ENCODE measurements around the gene LRRK1.

Gene LRRK1

DNA sequence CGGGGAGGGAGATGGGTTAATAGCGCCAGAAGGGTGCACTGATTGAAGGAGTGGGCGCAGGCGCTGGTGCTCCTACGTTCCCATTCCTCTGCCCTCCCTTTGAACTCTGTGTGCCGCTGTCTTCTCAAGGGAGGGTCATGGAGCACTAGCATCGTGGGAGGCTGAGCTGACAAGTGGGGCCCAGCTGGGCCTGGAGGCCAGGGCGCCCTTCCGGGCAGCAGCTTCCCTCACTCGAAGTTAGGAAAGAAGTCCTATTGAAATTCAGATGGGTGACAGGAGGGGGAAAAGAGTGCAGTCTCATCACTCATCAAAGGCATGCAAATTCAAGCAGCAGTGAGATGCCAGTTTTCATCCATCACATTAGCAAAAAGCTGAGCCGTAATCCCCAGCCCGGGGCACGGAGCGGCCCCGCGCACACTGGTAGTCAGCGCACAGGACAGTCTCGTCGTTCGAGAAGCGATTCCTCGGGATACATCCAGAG lies 128.2 kb downstream of the LRRK1 start:
- DNase-seq, result no peak

DNA sequence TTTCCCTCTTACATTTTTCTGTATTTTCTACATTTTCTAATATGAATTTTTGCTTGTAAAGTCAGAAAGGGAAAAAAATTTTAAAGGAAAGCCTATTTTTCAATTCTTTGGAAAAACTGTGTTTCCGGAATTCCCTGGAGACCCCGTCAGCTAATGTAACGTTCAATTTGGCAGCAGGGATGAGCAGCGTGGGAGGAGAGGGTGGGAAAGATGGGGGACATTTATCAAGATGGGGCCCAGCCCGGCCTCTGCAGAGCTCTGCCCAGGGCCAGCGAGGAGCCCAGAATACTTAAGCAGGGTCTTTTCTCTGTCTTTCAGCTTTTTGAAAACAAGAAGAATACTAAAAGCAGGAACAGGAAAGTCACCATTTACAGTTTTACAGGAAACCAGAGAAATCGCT lies 129.0 kb downstream of the LRRK1 start:
- DNase-seq, result no peak

DNA sequence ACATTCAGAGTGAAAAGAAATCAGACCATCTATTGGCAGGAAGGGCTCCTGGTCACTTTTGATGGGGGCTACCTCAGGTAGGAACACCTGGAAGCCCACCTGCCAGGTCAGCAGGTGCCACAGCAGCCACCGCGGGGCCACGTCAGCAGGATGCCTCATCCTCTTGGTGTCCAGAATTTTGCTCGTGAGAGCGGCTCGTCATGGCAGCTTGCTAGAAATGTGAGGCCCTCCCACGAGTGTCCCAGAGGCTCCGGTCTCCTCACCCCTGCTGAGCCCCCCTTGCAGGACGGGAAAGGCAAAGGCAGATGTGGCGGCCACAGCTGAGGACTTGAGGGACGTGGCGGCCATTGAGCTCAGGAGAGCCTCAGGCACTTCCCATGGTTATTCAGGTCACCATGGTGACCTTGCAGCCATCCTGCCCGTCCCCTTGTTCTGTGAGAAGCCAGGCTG lies 129.4 kb downstream of the LRRK1 start:
- DNase-seq, result no peak

DNA sequence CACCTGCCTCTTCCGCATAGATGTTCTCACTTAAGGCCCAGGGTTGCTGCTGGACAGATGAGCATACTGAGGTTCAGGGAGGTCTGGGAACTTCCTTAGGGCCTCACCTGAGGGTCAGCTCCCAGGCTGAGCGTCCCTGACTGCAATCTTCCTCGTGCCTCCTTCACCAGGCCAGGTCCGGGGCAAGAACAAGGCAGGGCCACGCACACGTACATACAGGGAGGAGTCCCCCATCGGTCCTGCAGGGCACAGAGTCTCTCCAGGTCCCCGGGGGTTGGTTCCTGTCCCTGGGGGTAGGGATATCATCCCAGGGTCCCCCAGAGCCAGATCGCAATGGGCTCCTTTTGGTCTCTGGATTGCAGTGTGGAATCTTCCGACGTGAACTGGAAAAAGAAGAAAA lies 130.1 kb downstream of the LRRK1 start:
- no peak for DNase-seq

DNA sequence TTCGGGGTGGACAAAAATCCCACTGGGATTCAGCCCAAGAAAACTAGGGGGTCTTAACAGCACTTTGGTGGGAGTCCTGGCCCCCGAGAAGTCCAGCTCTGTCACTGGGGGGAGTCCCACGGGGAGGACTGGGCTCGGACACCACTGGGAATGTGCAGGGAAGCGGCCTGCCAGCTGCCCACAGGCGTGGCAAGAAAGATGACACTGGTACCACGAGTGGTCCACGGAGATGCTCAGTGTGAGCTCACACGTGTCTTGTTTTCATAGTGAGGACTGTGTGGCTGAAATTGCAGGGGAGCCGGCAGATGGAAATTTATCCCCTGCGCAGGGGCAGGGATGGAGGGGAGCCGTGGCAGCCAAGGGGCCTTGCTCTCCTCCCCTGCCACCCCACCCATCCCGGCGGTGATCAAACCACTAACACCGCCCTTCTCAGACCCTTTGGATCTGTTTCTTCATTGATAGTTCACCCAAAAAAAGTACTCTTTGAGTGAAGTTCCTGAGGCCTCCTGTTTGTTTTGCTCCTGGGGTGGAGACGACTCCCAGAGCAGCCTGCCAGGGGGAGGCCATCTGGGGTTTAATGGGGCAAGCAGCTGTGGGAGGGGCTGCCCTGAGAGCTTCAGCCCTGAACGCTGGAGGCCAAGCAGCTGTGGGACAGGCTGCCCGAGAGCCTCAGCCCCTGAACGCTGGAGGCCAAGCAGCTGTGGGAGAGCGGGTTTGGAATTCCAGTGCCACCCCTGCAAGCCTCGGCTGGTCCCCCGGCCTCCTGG lies 130.9 kb downstream of the LRRK1 start:
- DNase-seq, result no peak

DNA sequence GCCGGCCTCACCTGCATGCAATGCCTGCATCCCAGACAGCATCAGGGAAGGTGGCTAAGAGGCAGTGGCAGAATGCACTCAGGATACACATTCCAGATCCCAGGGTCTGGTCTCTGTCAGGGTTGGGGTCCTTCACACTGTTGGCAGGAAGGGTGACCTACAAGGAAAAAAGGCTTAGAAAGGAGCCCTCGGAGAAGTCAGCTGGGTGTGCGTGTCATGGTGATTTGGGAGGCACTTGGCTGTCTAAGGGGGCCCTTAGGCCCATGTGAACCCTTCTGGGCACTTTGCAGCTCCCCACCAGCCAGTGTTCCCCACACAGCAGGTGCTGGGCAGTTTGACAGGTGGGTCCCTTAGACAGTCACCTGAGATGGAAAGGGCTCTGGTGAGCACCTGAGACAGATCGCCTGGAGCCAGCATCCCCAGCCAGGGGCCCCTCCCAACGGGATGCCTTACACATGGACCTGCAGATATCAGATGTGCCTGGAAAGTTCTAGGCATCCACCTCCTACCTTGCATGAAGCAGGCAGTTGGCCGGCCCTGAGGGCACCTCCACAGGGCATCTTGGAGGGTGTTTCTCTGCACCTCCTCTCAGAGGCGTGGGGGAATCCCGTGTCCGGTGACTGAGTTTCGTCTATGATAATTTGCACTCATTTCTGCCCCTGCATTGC lies 131.6 kb downstream of the LRRK1 start:
- DNase-seq, result no peak

DNA sequence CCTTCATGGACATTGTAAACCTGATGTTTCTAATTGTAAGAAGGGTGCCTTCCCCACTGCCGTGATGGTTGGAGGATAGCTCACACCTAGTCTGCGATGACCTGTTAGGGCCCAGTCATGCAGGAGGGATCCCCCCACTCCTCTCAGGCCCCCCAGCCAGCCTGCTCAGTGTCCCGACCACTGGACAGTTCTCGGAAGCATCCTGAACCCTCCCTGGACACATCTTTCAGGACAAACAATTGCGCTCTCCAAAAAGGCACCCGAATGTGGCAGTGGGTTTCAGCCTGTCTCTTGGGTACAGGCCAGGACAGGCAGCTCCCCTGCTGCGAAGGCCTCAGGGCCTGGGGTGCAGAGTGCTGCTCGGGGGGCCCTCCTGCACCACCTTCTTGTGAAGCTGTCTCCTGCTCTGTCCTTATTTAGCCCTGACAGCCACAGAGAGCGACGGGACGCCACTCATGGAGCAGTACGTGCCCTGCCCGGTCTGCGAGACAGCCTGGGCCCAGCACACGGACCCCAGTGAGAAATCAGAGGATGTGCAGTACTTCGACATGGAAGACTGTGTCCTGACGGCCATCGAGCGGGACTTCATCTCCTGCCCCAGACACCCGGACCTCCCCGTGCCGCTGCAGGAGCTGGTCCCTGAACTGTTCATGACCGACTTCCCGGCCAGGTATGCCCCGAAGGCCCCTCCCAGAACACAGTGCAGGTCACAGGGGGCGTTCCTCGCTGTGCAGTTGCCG lies 132.3 kb downstream of the LRRK1 start:
- no peak for DNase-seq

DNA sequence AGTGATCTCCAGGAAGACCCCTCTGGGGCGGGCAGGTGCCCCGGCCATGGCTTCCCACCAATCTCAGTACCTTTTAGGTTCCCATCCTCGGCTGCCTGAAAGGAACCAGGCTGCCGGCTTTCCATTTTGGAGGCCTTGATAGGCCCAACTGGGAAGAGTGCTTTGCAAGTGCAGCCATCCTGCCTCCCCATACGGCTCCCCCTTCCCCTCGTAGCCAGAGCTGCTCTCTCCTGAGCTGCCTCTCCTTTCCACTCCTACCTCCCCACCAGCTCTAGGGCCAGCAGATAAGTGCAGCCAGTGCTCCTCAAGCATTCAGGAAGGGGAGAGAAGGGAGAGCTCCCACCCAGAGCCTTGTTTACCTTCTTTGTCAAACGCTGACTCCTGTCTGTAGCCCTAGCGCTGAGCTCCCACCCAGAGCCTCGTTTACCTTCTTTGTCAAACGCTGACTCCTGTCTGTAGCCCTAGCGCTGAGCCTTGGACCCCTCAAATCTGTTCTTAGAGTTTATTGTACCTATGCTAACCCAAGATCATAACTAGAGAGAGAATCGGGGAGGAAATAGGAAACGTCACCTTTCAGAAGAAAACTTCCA lies 133.0 kb downstream of the LRRK1 start:
- no peak for DNase-seq

DNA sequence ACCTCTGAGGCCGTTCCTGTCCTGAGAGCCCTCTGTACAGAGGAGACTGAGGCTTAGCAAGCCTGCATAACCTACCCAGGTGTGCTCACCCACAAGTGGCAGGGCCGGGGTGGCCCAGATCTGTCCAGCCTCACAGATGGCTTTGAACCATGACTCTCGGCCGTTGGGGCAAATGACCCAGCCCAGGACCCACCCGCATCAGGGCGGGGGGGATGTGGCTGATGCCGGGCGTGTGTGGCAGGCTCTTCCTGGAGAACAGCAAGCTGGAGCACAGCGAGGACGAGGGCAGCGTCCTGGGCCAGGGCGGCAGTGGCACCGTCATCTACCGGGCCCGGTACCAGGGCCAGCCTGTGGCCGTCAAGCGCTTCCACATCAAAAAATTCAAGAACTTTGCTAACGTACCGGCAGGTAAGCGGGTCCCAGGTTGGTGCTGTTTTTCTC lies 133.5 kb downstream of the LRRK1 start:
- no peak for DNase-seq

DNA sequence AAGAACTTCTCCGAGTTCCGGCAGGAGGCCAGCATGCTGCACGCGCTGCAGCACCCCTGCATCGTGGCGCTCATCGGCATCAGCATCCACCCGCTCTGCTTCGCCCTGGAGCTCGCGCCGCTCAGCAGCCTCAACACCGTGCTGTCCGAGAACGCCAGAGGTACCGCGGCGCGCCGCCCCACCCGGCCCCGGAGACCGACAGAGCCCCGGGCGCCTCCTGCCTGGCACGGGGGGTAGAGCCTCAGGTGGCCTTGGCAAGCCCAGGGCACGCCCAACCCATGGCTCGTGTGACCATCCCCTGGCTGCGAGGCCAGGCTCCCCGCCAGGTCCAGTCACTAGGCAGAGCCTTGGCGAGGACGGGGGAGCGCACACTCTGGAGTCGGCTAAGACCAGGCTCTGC lies 134.1 kb downstream of the LRRK1 start:
- DNase-seq, result no peak

DNA sequence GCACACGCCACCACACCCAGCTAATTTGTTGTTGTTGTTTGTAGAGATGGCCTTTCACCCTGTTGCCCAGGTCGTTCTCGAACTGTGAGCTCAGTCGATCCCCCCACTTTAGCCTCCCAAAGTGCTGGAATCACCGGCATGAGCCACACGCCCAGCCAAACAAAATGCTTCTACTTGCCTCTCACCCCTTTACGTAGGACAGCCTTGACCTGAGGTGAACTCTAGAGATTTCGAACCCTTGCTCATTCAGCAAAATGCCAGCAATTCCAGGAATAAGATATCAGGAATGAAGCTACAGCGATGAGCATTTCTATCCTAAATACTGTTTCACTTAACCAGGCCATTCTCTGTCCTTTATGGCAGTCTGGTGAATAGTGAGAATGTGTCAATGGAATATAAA lies 135.0 kb downstream of the LRRK1 start:
- no peak for DNase-seq

DNA sequence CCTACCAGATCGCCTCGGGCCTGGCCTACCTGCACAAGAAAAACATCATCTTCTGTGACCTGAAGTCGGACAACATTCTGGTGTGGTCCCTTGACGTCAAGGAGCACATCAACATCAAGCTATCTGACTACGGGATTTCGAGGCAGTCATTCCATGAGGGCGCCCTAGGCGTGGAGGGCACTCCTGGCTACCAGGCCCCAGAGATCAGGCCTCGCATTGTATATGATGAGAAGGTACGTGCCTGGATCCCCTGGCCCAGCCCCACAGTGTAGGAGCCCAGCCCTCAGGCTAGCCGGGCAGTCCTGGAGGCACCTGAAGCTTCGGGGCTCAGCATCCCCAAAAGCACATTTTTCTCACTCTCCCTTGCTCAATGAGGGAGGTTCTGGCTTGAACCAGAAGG lies 135.8 kb downstream of the LRRK1 start:
- no peak for DNase-seq

DNA sequence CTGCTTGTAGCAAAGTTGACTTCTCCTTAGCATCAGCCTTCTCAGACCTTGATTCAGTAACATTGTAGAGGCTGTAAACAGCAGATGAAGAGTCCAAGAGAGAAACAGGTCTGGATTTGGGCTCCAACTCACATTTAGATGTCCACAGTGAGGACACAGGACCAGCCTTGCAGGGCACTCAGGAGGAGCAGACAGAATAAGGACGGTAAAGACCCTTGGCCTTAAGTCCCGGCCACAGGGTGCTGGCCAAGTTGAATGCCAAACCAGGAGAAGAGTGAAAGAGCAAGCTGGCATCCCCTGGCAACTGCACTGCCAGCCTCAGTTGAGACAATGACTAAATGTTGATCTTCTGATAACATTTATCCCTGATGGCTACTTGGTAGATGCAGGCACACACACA lies 136.3 kb downstream of the LRRK1 start:
- DNase-seq, result no peak

DNA sequence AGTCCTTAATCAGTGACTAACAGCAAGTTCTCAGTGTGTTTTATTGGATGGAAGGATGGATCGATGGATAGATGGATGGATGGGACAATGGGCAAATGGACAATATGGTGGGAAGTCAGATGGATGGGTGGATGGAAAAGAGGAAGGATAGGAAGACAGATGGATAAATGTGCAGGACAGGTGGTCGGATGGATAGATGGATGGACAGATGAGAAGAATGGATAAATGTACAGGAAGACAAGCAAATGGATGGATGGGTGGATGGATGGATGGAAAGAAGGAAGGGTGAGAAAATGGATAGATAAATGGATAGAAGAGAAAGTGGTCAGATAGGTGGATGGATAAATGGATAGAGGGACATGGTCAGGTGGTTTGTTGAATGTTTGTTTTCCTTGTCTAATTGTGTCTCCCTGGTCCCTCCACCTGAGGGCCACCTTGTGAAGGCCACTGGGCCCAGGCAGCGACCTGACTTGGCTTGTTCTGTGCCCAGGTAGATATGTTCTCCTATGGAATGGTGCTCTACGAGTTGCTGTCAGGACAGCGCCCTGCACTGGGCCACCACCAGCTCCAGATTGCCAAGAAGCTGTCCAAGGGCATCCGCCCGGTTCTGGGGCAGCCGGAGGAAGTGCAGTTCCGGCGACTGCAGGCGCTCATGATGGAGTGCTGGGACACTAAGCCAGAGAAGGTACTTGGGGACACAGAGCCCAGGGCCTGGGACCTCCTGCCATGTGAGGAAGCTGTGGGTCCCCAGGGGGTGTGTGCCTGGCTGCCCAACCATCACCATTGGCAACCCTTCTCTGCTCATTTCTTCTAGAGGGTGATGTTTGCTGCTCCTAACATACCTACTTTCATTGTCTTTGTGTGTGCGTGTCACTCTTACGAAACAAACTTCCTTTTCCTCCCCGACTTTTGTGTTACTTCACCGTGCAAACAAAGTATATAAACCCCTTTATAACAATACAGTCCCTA lies 137.5 kb downstream of the LRRK1 start:
- DNase-seq, result no peak

DNA sequence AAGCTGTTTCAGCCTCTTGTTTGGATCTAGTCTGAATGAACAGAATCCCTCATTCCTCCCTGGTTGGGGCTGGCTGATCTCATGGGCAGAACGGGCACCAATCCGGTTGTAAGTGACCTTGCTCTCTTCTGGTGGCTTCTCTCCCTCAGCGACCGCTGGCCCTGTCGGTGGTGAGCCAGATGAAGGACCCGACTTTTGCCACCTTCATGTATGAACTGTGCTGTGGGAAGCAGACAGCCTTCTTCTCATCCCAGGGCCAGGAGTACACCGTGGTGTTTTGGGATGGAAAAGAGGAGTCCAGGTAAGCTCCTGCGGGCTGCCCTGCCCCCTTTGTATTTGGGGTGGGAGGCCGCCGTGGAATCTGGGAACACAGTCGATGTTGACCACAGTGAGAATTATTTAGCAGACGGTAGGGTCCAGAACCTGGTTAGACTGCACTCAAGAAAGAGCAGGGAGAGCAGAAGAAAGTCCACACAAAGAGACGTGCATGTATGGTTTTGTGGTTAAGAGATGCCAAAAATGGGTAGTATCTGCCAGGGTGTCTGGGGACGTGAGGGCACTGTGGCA lies 138.8 kb downstream of the LRRK1 start:
- DNase-seq, result no peak

DNA sequence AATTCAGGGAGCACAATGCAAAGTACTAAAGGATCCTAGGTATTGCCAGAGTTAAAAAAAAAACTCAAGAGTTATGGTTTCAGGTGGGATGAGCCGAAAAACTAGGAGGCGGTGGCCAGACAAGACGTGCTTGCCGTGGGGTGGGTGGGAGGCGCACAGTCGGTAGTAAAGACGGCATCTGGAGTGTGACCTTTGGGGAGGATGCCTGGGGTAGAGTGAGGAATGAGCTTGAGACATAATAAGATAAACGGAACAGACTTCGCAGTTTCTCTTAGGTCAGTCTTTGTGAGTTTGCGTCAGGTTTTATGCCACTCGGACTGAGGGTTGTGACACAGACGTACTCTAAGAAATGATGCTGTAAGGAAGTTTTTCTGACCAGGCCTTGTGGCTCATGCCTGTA lies 139.6 kb downstream of the LRRK1 start:
- DNase-seq, result no peak

DNA sequence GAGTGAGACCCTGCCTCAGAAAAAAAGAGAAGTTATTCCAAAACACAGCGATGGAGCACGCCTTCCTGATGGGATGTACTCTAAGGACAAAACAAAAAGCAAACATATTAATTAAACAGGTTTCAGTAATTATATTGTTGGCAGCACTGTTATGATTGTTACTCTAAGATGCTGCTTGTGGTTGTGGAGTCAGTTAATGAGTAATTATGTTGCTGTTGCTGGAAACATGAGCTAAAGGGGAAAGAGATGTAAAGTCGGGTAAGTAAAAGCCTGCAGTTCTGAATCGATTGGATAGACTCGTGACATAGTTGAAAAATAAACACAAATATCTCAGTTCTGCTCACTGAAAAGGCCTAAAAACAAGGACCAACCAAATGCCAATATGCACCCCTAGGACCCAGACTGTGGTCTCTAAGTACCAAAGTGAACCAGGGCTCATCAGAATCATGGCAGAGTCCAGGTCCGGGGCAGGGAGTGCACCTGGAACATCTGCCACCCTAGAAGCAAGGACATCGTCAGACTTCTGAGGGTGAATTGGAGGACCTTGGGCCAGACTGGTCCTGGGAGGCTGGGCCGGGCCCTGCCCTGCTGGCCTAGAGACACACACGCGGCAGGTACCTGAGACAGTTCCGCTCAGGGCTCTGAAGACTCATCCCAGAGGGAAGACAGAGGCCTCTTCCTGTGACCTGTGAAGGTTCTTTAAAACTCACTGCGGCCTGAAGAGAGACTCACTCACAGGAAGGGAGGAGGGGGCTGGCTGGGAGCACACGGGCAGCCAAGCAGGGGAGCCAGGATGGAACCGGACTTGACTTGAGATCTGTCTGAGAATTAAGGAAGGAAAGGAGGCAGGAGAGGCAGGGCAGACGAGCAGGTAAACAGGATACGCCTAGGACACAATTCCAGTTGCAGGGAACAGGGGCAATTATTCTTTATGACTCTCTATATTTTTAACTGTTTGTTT lies 140.5 kb downstream of the LRRK1 start:
- DNase-seq, result no peak

DNA sequence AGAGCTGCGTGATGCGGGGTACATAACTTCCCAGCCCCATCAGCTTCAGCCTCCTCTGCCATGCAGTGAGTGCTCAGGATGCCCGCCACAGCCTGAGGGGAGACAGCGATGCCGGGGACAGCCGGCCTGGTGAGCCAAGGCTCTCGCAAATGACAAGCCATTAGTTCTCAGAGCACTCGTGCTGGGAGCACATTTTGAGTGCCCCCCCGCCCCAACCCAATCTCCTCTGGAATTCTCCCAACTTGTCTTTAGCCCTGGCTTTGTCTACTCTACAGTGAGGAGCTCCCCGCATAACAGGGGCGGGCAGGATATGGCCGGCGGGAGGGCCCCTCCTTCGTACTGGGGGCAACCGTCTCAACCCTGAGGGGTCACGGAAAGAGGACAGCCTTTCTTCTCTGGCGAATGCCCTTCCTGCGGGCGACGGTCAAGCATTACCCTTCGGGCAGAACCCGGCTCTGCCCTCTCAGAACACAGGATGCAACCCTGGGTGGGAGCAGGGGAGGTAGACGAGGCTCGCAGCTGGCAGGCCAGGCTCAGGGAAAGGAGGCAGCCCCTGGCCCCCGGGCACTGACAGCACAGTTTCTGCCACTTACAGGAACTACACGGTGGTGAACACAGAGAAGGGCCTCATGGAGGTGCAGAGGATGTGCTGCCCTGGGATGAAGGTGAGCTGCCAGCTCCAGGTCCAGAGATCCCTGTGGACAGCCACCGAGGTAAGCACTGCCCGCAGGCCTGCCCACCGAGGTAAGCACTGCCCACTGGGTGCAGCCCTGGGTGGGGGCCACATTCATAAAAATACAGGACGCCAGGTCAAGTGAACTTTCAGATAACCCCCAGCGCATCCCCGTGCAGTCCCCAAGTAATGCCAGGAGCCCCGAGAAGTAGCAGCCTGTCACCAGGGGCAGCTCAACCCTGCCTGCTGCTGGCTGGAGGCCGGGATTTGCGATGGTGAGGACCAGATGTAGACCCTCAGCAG lies 141.7 kb downstream of the LRRK1 start:
- no peak for DNase-seq

DNA sequence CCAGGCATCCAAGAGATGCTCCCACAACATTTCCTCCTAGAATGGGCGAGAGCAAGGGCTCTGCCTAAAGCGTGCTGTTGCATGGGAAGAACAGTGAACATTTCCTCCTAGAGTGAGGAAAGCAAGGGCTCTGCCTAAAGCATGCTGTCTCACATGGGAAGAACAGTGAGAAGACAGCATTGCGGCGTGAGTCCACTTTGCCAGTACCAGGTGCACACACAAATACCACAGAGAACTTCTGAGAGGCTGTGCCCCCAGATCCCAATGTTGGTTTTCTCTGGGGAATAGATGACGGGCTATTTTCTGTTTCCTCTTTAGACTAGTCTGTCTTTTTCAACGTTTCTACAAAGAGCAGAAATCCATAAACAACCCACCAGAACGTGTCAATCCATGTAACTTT lies 142.9 kb downstream of the LRRK1 start:
- no peak for DNase-seq
